LoVo (cell line): ENCODE data around the gene COL4A5.
A peak's percentile ranks its signal among the peaks of the same experiment; 100 is the strongest.
"Not testable (repeated sequence)": the region's sequence is repeated elsewhere in the genome, so short reads cannot be mapped to it uniquely, and the experiment has no call there.

ENCODE experiments used
- DNase-seq: peaks from one replicate; pipeline ENCODE4 v3.0.0-alpha.2; 2016; ENCODE audit warnings: low spot score

COL4A5 gene

DNA sequence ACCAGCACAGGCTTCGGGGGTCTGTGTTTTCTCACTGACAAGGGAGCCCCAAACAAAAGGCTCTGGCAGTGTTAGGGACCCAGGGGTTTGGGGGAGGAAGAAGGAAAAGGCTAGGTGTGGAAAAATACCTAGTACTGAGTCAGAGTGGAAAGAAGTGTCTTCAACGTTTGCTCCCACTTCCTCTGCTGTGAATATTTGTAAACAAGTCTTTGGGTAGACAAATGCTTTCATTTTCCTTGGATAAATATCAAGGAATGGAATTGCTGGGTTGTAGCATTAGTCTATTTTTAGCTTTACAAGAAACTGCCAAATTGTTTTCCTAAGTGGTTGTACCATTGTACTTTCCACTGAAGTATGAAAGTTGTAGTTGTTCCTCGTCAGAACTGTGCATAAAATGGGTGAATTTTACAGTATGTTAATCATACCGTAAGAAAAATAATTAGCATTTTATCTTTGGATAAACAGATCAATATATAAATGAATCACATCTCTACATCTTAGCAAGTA is 17.4 kb downstream of the COL4A5 start:
- no peak for DNase-seq

DNA sequence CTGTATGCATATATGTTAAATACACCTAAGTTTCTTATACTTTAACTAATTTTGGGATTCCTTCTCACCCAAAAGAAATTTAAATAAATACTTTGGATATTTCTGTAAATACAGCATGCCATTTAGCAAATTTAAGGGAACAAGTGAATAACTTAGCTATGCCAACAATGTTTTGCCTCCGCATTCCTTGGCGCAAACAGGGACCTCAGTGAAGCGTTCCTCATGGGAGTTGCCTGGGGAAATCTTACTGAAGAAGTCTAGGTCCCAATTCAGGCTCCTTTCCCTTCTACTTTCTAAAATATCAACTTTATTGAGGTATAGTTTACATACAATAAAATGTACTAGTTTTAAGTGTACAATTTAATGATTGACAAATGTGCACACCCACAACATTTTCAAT is 25.0 kb downstream of the COL4A5 start:
- DNase-seq = no peak

DNA sequence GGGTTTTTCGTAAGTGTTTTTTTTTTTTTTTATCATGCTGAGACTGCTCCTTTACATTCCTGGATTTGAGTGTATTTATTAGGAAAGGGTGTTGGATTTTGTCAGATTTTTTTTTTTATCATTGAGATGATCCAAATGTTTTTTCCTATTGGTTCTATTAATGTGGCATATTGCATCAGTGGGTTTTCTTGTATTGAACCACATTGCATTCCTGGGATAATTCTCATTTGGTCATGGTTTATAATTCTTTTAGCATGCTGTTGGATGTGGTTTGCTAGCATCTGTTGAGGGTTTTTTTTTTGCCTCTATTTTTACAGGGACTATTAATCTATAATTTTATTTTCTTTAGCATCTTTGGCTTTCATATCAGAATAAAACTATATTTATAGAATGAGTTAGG is 28.8 kb downstream of the COL4A5 start:
- DNase-seq = no peak

DNA sequence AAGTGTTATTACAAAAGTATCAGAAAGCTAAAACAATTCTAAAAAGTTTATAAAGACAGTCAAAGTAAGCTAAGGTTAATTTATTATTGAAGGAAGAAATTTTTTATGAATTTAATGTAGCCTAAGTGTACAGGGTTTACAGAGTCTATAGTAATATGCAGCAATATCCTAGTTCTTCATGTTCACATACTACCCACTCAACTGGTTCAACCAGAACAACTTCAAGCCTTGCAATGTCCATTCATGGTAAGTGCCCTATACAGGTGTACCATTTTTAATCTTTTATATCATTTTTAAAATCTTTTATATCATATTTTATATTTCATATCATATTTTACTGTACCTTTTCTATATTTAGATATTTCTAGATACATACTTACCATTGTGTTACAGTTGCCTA is 34.3 kb downstream of the COL4A5 start:
- DNase-seq = no peak

DNA sequence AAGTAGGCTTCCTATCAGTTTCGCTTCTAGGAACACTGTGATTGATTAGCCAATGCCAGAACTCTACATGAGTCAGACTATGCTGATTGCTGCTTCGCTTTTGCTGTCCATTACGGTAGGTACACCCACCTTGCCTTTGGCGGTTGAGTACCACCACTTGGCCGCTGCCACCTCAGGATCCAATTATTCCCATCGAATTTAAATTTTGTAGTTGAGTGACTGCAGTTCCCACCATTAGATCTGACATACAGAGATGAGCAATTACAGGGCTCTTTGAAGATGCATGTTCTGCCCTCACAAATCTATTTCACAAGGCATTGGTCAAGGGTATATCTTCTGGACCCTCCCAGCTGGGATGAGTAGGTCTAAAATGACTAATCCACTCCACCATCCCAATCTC is 41.9 kb downstream of the COL4A5 start:
- DNase-seq = not testable (repeated sequence)

DNA sequence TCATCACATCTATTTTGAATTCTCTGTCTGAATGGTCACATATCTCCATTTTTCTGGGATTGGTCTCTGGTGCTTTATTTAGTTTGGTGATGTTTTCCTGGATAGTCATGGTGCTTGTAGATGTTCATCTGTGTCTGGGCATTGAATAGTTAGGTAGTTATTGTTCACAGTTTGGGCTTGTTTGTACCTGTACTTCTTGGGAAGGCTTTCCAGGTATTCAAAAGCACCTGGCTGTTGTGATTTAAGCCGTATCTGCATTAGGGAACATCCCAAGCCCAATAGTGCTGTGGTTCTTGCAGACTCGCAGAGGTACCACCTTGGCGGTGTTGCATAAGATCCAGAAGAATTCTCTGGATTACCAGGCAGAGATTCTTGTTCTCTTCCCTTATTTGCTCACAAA is 44.6 kb downstream of the COL4A5 start:
- no peak for DNase-seq

DNA sequence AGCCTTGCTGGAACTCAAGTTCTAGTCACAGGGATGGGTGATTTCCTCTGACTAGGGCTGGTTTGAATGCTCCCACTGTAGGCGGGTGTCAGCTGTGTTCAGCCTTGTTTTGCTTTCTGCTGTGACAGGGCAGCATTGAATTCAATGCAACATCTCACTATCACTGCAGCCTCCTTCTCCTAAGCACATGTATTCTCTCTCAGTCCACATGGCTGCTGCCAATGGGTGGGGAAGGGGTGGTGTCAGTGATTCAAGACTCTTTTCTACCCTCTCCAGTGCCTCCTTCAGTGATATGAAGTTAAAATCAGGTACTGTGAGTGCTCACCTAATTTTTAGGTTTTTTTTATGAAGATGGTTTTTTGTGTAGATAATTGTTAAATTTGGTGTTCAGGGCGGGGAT is 46.3 kb downstream of the COL4A5 start:
- no peak for DNase-seq

DNA sequence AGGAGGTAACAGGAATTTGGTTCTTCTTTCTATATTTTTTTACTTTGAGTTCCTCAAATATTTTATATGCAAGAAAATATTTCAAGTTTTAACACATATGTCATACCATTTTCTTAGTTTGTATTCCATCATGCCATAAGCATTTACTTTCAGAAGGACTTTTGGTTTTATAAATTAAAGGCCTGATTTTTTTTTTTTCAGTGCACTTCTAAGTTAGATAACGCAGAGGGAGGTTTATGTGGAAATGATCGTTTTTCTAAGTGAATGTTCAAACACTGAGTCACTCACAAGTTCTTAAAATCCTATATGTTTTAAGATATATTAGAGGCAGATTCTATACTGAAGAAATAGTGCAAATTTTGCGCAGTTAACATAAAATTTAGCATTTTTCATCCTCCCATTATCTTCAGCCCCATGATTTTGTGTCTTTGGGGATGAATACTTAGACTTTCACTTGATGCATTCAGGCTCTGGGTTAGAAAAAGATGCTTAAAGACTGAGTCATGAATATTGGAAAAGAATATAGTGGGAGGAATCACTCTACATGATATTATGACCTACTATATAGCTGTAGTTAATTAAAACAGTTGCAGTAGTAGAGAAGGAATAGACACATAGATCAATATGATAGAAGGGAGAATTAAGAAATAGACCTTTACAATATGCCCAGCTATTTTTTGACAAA is 54.9 kb downstream of the COL4A5 start:
- DNase-seq = no peak

DNA sequence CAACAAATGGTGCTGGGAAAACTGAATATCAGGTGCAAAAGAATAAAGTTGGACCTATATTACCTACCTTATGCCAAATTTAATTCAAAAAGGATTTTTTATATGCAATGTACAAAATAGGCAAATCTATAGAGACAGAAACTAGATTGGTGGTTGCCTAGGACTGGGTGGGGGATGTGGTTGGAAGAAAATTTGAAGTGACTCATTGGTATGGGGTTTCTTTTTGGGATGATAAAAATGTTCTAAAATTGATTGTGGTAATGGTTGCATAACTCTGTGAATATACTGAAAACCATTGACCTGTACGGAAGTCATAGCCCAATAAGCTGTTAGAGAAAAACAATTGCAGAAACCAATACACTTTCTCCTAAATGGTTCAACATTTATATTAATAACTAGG is 72.1 kb downstream of the COL4A5 start:
- DNase-seq = no peak

DNA sequence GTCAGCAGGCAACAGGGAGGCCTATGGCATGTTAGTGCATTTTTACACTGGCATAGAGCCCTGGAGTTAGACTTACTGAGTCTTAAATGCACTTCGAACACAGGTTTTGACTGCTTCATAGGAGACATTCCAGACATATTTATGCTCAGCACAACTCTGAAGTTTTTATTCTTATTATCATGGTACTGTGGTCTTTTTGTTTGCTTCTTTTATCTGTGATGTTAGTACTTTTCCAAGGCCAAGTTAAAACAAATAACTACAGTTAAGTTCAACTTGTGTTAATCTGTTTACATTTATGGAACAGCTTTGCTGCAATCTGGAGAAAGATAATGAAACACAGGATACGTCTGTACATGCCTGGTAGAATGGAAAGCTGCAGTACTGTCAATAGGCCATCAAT is 76.5 kb downstream of the COL4A5 start:
- DNase-seq = no peak

DNA sequence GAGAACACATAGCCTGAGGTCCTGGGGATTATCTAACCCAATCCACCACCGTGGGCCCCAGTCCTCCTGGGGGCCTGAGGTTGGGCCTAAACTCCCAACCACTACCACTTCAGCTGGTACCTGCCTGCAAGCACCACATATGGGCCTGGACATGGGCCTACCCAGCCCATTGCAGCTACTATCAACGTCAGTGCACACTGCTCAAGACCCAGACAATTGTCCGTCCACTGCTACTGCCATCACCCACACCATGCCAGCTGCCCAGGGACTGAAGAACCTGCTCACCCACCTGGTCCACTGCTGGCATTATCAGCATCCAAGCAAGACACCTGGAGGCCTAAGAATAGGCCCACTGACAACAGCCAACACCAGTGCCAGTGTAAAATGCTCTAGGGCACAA is 88.1 kb downstream of the COL4A5 start:
- DNase-seq = no peak

DNA sequence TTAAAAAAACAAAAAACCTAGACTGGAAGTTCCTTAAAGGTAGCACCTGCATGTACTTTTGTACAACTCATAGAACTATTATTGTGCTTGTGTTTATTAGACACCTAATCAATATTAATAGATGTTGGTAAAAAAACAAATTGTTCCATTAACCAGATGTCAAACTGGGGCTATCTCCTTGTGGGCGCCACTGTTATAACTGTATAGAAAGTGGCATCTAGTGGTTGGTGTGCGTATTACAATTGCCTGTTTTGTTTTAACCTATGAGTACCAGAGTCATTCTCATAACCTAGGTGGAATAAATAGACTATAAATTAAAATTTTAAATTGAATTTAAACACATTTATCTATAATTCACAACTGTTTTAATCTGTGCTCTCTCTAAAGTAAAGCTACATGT is 97.4 kb downstream of the COL4A5 start:
- DNase-seq = peak; percentile 2

DNA sequence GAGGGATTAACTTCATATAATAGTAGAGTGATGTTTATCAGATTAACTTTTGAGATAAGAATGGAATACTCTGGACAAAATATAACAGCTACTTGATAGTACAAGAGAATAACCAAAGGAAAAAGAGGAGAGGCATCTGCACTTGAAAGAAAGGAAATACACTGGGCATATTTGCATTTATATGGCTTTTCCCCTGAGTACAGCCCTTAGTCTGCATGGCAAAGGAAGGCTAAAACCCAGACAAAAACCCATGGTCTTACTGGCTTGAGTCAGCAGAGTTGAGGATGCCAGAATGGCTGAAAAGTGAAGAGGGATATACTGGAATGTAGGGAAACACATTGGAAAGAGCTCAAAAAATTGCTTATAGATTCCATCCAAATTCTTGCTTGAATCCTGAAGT is 101.6 kb downstream of the COL4A5 start:
- DNase-seq = no peak

DNA sequence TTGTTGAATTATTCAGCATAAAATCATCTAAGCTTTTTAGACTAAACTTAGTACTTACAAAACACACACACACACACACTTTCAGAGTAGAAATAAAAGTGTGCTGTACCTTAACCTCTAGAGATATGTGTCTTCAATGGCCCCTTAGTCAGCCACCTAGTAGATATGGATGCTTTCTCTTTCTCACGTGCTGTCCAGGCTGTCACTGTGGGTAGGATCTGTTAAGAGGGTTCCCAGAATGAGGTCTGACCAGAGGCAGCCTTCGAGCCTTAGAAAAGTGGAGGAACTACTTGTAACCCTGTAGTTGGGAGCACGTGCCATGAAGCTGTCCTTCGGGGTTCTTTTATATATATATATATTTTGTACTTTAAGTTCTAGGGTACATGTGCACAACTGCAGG is 117.9 kb downstream of the COL4A5 start:
- DNase-seq = no peak

DNA sequence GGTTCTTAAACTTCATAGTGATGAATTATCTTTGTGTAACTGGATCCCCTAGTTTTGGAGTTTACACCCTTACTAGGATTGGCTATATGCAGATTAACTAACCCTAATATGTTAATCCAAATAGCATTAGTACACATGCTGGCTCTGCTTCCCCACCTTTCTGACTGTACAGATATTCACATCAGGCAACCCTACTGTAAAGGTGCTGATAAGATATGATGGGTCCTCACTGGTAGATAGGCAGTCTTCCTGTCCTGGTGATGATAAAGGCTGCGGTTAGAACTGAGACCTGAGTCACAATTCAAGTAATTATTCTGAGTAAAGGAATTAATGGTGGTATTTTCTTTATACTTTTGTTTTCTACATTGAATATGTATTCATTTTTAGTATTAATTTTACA is 118.6 kb downstream of the COL4A5 start:
- no peak for DNase-seq

DNA sequence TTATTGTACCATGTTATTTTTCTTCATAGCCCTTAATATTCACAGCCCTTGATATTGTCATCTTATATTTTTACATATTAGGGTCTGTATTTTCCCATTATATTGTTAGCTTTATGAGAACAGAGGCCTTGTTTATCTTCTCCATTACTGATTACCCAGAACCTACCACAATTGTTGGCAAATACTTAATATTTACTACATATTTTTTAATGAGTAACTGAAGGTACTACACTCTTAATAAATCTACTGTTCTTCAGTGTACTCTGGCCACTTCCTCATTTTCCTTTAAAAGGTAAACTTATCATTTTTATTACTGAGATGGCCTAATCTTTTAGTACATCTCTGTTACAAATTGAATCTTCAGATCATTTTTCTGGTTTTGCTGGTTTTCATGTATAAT is 133.5 kb downstream of the COL4A5 start:
- no peak for DNase-seq

DNA sequence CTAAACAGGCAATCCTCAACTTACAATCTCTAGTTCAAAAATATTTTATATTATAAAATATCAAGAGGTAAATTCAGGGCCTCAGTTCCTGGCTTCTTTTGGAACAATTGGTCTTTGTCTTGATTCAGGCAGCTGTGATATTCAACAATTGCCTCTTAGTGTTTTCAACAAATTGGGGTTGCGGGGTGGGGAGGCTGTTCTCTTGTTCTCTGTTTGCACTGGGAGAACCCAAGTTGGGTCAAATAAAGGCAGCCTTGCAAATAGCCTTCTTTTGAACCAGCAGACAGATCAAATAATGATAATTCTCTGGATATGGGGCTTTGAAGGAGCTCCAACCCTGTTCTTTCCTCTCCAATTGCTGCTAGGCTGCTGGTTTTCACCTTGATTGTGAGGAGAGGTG is 142.5 kb downstream of the COL4A5 start:
- DNase-seq = no peak

DNA sequence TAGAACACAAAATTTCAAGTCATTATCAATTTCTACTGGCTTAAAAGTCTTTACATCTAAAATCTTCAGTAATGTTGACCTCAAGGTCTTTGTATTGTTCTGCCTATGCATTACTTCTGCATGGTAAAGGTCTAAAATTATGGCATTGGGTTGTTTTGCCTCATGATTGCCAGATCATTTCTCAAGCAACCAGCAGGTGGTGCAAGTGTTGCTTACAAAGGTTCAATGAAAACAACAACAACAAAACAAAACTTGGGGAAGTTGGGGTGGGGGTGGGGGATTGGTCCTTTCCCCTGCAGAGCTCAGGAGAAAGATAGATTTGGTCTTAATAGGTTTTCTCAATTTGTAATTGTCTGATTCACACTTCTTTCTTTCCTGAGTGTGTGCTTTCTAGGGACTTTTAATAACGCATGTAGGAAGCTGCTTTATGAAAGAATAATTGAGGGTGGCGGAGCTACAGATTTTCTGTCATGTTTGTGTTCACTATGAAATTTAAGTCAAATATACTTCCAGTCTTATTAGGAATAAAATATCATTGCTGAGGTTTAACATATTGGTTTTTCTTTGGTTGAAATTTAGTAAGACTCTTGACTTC is 145.1 kb downstream of the COL4A5 start:
- DNase-seq = no peak

DNA sequence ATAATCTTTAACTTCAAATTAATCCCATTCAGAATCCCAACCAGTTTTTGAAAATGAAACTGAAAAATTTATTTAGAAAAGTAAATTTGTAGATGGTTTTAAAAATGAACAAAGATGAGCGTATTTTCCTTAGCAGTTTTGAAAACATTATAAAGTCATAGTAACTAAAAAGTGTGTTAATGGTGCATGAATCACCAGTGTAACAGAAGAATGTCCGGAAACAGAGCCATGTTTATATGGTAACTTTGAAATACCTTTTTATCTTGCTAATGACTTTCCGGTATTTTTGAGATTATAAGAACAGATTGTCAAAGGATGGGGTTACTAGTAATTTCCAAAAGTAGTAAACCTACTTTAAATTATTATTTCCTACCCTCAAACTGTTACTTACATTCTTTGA is 150.9 kb downstream of the COL4A5 start:
- no peak for DNase-seq

DNA sequence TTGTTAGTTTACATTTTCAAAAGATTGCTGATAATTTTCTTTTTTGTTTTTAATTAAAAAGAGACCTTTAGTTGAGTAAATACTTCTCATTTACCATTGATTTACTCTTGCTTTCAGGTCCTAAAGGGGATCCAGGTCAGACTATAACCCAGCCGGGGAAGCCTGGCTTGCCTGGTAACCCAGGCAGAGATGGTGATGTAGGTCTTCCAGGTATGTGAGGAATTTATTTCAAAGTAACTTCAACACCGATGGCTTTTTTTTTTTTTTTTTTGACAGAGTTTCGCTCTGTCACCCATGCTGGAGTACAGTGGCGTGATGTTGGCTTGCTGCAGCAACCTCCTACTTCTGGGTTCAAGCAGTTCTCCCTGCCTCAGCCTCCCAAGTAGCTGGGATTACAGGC is 161.6 kb downstream of the COL4A5 start:
- no peak for DNase-seq

DNA sequence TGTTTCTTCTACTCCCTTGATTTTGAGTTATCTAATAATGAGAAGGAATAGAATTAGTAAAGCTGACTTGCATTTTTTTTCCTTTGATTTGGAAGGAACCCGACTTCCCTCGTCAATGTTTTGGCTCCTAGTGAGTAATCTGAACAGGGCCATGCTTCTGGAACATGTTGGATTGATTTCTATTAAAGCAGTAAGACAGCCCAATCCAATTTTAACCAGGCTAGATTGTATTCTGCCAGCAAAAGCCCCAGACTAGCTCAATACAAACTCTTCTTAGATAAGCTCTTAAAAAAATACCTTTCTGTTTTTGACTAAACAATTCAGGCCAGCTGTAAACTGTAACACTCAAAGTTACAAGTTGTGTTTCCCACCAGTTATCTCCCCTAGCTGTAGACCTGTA is 170.5 kb downstream of the COL4A5 start:
- DNase-seq = no peak

DNA sequence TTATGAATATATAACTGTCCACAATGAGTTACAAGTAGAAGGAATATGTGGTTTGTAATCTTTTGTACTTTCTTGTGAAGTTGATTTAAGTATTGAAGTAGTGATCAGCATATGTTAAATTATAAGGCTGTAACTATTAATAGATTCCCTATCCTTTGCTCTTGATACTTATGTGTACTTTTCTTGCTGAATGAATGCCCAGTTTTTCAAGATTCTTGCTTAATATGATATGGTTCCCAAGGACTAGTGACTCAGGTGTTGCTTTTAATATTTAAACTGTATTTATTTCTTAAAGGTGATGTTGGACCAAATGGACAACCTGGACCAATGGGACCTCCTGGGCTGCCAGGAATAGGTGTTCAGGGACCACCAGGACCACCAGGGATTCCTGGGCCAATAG is 175.0 kb downstream of the COL4A5 start:
- DNase-seq = no peak

DNA sequence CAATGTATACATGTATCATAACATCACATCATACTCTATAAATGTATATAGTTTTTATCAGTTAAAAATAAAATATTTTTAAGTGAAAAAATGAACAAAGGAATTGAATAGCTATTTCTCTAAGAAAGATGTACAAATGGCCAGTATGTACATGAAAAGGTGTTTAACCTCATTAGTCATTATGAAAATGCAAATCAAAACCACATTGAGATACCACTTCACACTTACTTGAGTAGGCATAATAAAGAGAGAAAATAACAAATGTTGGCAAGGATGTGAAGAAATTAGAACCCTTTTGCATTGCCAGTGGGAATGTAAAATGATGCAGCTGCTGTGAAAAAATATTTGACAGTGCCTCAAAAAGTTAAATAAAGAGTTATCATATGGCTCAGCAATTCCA is 201.2 kb downstream of the COL4A5 start:
- no peak for DNase-seq

DNA sequence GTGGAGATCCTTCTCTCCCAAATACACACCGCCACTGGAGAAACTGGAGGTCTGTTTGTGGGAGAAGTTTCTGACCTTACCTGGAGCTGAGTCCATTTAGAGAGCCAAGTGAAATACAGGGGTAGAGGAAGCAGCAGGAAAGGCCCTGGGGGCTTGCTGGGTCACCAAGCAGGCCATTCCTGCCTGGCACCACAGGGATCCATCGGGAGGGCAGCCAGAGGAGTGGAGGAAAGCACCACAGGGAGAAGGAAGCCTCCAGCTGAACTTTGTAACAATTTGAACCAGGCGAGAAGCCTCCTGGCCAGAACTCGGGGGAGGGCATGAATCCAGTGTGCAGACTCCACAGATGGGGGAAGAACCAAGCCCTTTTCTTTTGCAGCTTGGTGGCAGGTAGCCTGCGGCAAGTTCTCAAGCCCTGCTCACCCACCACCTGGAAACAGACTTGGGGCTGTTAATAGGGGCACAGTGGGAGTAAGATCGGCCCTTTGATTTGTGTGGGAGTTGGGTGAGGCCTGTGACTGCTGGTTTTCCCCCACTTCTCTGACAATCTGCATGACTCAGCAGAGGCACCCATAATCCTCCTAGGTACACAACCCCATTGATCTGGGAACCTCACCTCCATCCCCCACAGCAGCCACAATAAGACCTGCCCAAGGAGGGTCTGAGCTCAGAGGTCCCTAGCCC is 202.1 kb downstream of the COL4A5 start:
- no peak for DNase-seq
